Stimulated activated CD8-positive, alpha-beta memory T cell treated with anti-CD3 and anti-CD28 coated beads, Interleukin-12 subunit alpha, Interleukin-12 subunit beta, amount 100 ng/mL, for 4 hours (primary cell): ENCODE data around the gene RRAD.
"Not testable (repeated sequence)": the region's sequence is repeated elsewhere in the genome, so short reads cannot be mapped to it uniquely, and the experiment has no call there.

ENCODE experiments used
- DNase-seq: peaks from one replicate; pipeline ENCODE4 v3.0.0-alpha.2; 2020; ENCODE audit warnings: low read depth

RRAD gene

GRCh38 chr16:66950971-66951790 lies 25.8 kb upstream of the RRAD start:
- no peak for DNase-seq

- DNase-seq, result no peak
Observed at GRCh38 chr16:66950437-66950836, 25.1 kb upstream of the RRAD start.

- no peak for DNase-seq
Observed at GRCh38 chr16:66949472-66949871, 24.1 kb upstream of the RRAD start.

- DNase-seq, result no peak
Observed at GRCh38 chr16:66948837-66949225, 23.5 kb upstream of the RRAD start.

GRCh38 chr16:66948134-66948836 lies 22.9 kb upstream of the RRAD start:
- DNase-seq, result no peak

GRCh38 chr16:66947302-66948065 lies 22.1 kb upstream of the RRAD start:
- peak; percentile 61 for DNase-seq

- no peak for DNase-seq
Observed at GRCh38 chr16:66946974-66947301, 21.6 kb upstream of the RRAD start.

GRCh38 chr16:66946541-66946940 lies 21.2 kb upstream of the RRAD start:
- DNase-seq, result no peak

GRCh38 chr16:66945939-66946338 lies 20.6 kb upstream of the RRAD start:
- DNase-seq, result no peak

GRCh38 chr16:66944971-66945370 lies 19.6 kb upstream of the RRAD start:
- not testable (repeated sequence) for DNase-seq

GRCh38 chr16:66944054-66944441 lies 18.7 kb upstream of the RRAD start:
- no peak for DNase-seq

- no peak for DNase-seq
Observed at GRCh38 chr16:66943426-66944053, 18.2 kb upstream of the RRAD start.

- no peak for DNase-seq
Observed at GRCh38 chr16:66942981-66943380, 17.6 kb upstream of the RRAD start.

- no peak for DNase-seq
Observed at GRCh38 chr16:66940236-66940635, 14.9 kb upstream of the RRAD start.

GRCh38 chr16:66939366-66939765 lies 14.0 kb upstream of the RRAD start:
- no peak for DNase-seq

- DNase-seq, result no peak
Observed at GRCh38 chr16:66937725-66938337, 12.5 kb upstream of the RRAD start.

- no peak for DNase-seq
Observed at GRCh38 chr16:66936889-66937554, 11.7 kb upstream of the RRAD start.

- no peak for DNase-seq
Observed at GRCh38 chr16:66936462-66936861, 11.1 kb upstream of the RRAD start.

GRCh38 chr16:66935314-66936011 lies 10.1 kb upstream of the RRAD start, which contains the start of gene CES2:
CES2 (plus strand) TSS chr16:66935516; CDS start chr16:66935636, 120 bp downstream.
- DNase-seq, result no peak

- DNase-seq, result not testable (repeated sequence)
Observed at GRCh38 chr16:66934839-66935313, 9.5 kb upstream of the RRAD start.
